BE2C (cell line): ENCODE results near the gene NOXA1.
A peak's percentile ranks its signal among the peaks of the same experiment; 100 is the strongest.

ENCODE experiments used
- DNase-seq: peaks from one replicate; pipeline ENCODE4 v3.0.0-alpha.2; 2020
- H3K27me3 ChIP-seq: fragments of 250-450 bp; sonication (Bioruptor Pico); 2 replicates; pipeline ENCODE4 v1.5.1; 2020; ENCODE audit warnings: mild to moderate bottlenecking
- H3K36me3 ChIP-seq: fragments of 250-450 bp; sonication (Bioruptor Pico); 2 replicates; pipeline ENCODE4 v1.5.1; 2020; ENCODE audit warnings: mild to moderate bottlenecking
- H3K4me1 ChIP-seq: fragments of 250-450 bp; sonication (Bioruptor Pico); 2 replicates; pipeline ENCODE4 v1.5.1; 2020
- H3K4me3 ChIP-seq: 2 replicates; pipeline ENCODE4 v1.5.1; 2011; ENCODE audit warnings: low read depth, low read length
- H3K9me3 ChIP-seq: fragments of 250-450 bp; sonication (Bioruptor Pico); 2 replicates; pipeline ENCODE4 v1.5.1; 2020
- TF ChIP-seq, protein P1 (sequence below): IDR thresholded peaks from 2 replicates; pipeline ENCODE4 v1.5.1; 2012; ENCODE audit warnings: mild to moderate bottlenecking, low read depth, low read length

Gene NOXA1

GRCh38 chr9:137421838-137422603, 1.2 kb upstream of the NOXA1 start:
- TF ChIP-seq, protein P1, sequence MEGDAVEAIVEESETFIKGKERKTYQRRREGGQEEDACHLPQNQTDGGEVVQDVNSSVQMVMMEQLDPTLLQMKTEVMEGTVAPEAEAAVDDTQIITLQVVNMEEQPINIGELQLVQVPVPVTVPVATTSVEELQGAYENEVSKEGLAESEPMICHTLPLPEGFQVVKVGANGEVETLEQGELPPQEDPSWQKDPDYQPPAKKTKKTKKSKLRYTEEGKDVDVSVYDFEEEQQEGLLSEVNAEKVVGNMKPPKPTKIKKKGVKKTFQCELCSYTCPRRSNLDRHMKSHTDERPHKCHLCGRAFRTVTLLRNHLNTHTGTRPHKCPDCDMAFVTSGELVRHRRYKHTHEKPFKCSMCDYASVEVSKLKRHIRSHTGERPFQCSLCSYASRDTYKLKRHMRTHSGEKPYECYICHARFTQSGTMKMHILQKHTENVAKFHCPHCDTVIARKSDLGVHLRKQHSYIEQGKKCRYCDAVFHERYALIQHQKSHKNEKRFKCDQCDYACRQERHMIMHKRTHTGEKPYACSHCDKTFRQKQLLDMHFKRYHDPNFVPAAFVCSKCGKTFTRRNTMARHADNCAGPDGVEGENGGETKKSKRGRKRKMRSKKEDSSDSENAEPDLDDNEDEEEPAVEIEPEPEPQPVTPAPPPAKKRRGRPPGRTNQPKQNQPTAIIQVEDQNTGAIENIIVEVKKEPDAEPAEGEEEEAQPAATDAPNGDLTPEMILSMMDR: no peak
- H3K9me3 ChIP-seq: no peaks in the 10 kb centered on the region
- H3K27me3 ChIP-seq: no peaks in the 10 kb centered on the region
- H3K4me1 ChIP-seq: peaks cover 10% of the 10 kb centered on the region
- peak; percentile 5 for DNase-seq
- H3K4me3 ChIP-seq: peak overlapping the region; percentile 88
- no peaks in the 10 kb centered on the region for H3K36me3 ChIP-seq

- peak; percentile 8 for DNase-seq
- Histone ChIP-seq H3K27me3 (no peaks in the 10 kb centered on the region), H3K9me3 (no peaks in the 10 kb centered on the region), H3K4me1 (peaks cover 10% of the 10 kb centered on the region), H3K36me3 (no peaks in the 10 kb centered on the region), H3K4me3 (no peak overlapping the region)
- TF ChIP-seq, protein P1: no peak
Measured at GRCh38 chr9:137423514-137424291, 510 bp downstream of the NOXA1 start.

- peak; percentile 8 for DNase-seq
Measured at GRCh38 chr9:137426018-137426681, 3.0 kb downstream of the NOXA1 start.

GRCh38 chr9:137427454-137428310, 4.5 kb downstream of the NOXA1 start:
- Histone ChIP-seq H3K4me1 (peaks cover 10% of the 10 kb centered on the region), H3K27me3 (no peaks in the 10 kb centered on the region), H3K36me3 (no peaks in the 10 kb centered on the region), H3K9me3 (no peaks in the 10 kb centered on the region), H3K4me3 (no peak overlapping the region)
- TF ChIP-seq, protein P1: no peak
- DNase-seq: peak; percentile 11

More at GRCh38 chr9:137426018-137426681, 3.0 kb downstream of the NOXA1 start:
- H3K4me3 ChIP-seq: no peak overlapping the region
- no peaks in the 10 kb centered on the region for H3K9me3 ChIP-seq
- H3K36me3 ChIP-seq: no peaks in the 10 kb centered on the region
- H3K4me1 ChIP-seq: peaks cover 10% of the 10 kb centered on the region
- TF ChIP-seq, protein P1: no peak
- no peaks in the 10 kb centered on the region for H3K27me3 ChIP-seq

DNA sequence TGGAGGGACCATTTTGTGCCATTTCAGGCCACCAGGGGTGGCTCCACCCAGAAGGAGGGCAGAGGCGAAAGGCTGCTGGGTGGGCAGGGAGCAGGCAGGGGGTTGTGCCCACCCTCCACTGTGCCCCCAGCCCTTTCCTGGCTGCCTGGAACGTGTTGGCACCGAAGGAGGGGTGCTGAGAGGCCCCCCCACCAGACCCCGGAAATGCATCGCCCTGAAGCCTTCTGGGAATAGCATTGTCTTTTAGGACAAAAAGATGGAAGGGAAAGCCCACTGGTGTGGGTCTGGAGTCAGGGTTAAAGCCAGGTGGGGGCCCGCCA, 5.1 kb downstream of the NOXA1 start:
- Histone ChIP-seq H3K4me1 (peaks cover 10% of the 10 kb centered on the region), H3K4me3 (no peak overlapping the region), H3K9me3 (no peaks in the 10 kb centered on the region), H3K36me3 (no peaks in the 10 kb centered on the region), H3K27me3 (no peaks in the 10 kb centered on the region)
- no peak for DNase-seq
- TF ChIP-seq, protein P1: no peak
